HT-29 (cell line): ENCODE measurements around the gene RAX. TPM values are rescaled to one million over a fixed set of nuclear protein-coding genes. Genes with fewer than 3 reads are reported as not detected.

ENCODE experiments used
- total RNA-seq: library from RNA; depleted of rRNA; stranded (reverse); fragments of >200 nt; shearing (Covaris generic); gene quantifications from 2 replicates; pipeline ENCODE4 v1.2.3, GENCODE V29; 2014; rRNA removed

The RAX gene
- total RNA-seq, 1 experiment from 2014 or later = not detected

Other genes starting within 250 kb of the RAX start
- gene SEC11C, start 133.6 kb downstream of the RAX start, total RNA-seq = 22.1 and 25.2 TPM in 2 replicates
- gene GRP, start 53.3 kb downstream of the RAX start, total RNA-seq = not detected in 2 replicates
- not detected in 2 replicates for gene CPLX4, start 45.2 kb upstream of the RAX start, total RNA-seq
- gene LMAN1, start 85.8 kb upstream of the RAX start, total RNA-seq = 36.6 and 46.2 TPM in 2 replicates